H1 (cell line): Measurements from ENCODE around the gene FBXL17. TPM values are rescaled to one million over a fixed set of nuclear protein-coding genes. Genes with fewer than 3 reads are reported as not detected.

Source experiments
- EP300 ChIP-seq, 2 experiments: IDR thresholded peaks; 1 replicate in 1 of 2; 2 replicates in 1 of 2; pipeline ENCODE4 v1.6.1; 2011 to 2012; ENCODE audit warnings: low read depth in 2 of 2, low read length in 2 of 2, mild to moderate bottlenecking in 2 of 2, borderline replicate concordance in 1 of 2, inconsistent platforms in 1 of 2, moderate library complexity in 1 of 2
- GTF2F1 ChIP-seq: IDR thresholded peaks from 2 replicates; pipeline ENCODE4 v1.6.1; 2012; ENCODE audit warnings: low read depth, low read length, improper control_type of control experiment, borderline replicate concordance
- JUND ChIP-seq: IDR thresholded peaks from 2 replicates; pipeline ENCODE4 v1.6.1; 2011; ENCODE audit warnings: mild to moderate bottlenecking, improper control_type of control experiment, low read length
- KDM5A ChIP-seq: fragments of 200-600 bp; IDR thresholded peaks from 2 replicates; pipeline ENCODE4 v1.7.1; 2012; ENCODE audit warnings: mild to moderate bottlenecking, low read length, inconsistent platforms, mixed read lengths
- RFX5 ChIP-seq: IDR thresholded peaks from 2 replicates; pipeline ENCODE4 v1.6.1; 2011; ENCODE audit warnings: low read depth, low read length, improper control_type of control experiment, borderline replicate concordance
- SUZ12 ChIP-seq: fragments of 200-600 bp; sonication (generic); IDR thresholded peaks from 2 replicates; pipeline ENCODE4 v1.6.1; 2012; ENCODE audit warnings: mild to moderate bottlenecking, inconsistent platforms, low read length, moderate library complexity, mixed read lengths
- TAF7 ChIP-seq: optimal IDR thresholded peaks from 2 replicates; pipeline ENCODE3; 2011; ENCODE audit warnings: low read depth, mild to moderate bottlenecking, inconsistent platforms, low read length, moderate library complexity, borderline replicate concordance
- TCF12 ChIP-seq: IDR thresholded peaks from 2 replicates; pipeline ENCODE4 v1.6.1; 2011; ENCODE audit warnings: low read depth, mild to moderate bottlenecking, low read length
- polyA plus RNA-seq, 7 experiments: library from polyadenylated mRNA; depleted of rRNA in 3 of 7; stranded (reverse) in 5 of 7; unstranded in 2 of 7; fragments of >200 nt in 5 of 7; fragments of 200-250 nt in 2 of 7; gene quantifications; 1 replicate in 5 of 7; 2 replicates in 1 of 7; 4 replicates in 1 of 7; pipeline versions ENCODE4 v1.2.1 to v1.2.3, GENCODE V29; 2011 to 2013; ENCODE audit warnings: missing spikeins in 2 of 7, mixed read lengths in 2 of 7
- total RNA-seq: library from RNA; stranded (reverse); fragmentation: NEBNext Ultra II Directional; extraction: Animal tissue kit (Norgen Biotek cat#: 25700); gene quantifications from 2 replicates; pipeline ENCODE4 v1.2.1, GENCODE V29; 2021
- TF ChIP-seq, protein P1 (sequence below): fragments of 300-600 bp; sonication (generic); IDR thresholded peaks from 2 replicates; pipeline ENCODE4 v1.7.1; 2012; ENCODE audit warnings: low read length, moderate library complexity, mild to moderate bottlenecking, inconsistent platforms; ENCODE audit not compliant: insufficient replicate concordance
- TF ChIP-seq, protein P2 (sequence below): IDR thresholded peaks from 2 replicates; pipeline ENCODE4 v1.6.1; 2012; ENCODE audit warnings: low read length, inconsistent platforms

The FBXL17 gene
- total and polyA plus RNA-seq, 2 of the 8 experiments (the other 6 are each of a cell fraction or from before 2014, with no cell fraction given): 0.35 to 4.3 TPM

DNA sequence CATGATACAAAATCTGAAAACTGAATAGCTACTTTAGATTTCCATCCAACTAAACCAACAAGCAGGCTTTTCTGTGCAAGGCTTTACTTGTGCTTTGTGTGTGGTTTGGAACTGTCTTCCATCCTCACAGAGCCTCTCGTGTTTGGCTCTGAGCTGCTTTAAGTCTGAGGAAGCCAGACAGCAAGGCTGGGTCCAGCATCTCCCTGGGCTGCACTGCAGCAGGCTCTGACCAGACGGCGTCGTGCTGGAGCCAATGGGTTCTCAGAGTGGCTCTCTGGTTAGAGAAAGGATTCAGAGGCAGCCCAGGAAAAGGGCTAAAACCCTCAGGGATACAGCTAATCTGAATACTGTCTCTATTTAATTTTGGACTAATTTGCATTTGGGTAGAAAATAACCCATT, 503.2 kb downstream of the FBXL17 start (continued):
- TF ChIP-seq, protein P1, sequence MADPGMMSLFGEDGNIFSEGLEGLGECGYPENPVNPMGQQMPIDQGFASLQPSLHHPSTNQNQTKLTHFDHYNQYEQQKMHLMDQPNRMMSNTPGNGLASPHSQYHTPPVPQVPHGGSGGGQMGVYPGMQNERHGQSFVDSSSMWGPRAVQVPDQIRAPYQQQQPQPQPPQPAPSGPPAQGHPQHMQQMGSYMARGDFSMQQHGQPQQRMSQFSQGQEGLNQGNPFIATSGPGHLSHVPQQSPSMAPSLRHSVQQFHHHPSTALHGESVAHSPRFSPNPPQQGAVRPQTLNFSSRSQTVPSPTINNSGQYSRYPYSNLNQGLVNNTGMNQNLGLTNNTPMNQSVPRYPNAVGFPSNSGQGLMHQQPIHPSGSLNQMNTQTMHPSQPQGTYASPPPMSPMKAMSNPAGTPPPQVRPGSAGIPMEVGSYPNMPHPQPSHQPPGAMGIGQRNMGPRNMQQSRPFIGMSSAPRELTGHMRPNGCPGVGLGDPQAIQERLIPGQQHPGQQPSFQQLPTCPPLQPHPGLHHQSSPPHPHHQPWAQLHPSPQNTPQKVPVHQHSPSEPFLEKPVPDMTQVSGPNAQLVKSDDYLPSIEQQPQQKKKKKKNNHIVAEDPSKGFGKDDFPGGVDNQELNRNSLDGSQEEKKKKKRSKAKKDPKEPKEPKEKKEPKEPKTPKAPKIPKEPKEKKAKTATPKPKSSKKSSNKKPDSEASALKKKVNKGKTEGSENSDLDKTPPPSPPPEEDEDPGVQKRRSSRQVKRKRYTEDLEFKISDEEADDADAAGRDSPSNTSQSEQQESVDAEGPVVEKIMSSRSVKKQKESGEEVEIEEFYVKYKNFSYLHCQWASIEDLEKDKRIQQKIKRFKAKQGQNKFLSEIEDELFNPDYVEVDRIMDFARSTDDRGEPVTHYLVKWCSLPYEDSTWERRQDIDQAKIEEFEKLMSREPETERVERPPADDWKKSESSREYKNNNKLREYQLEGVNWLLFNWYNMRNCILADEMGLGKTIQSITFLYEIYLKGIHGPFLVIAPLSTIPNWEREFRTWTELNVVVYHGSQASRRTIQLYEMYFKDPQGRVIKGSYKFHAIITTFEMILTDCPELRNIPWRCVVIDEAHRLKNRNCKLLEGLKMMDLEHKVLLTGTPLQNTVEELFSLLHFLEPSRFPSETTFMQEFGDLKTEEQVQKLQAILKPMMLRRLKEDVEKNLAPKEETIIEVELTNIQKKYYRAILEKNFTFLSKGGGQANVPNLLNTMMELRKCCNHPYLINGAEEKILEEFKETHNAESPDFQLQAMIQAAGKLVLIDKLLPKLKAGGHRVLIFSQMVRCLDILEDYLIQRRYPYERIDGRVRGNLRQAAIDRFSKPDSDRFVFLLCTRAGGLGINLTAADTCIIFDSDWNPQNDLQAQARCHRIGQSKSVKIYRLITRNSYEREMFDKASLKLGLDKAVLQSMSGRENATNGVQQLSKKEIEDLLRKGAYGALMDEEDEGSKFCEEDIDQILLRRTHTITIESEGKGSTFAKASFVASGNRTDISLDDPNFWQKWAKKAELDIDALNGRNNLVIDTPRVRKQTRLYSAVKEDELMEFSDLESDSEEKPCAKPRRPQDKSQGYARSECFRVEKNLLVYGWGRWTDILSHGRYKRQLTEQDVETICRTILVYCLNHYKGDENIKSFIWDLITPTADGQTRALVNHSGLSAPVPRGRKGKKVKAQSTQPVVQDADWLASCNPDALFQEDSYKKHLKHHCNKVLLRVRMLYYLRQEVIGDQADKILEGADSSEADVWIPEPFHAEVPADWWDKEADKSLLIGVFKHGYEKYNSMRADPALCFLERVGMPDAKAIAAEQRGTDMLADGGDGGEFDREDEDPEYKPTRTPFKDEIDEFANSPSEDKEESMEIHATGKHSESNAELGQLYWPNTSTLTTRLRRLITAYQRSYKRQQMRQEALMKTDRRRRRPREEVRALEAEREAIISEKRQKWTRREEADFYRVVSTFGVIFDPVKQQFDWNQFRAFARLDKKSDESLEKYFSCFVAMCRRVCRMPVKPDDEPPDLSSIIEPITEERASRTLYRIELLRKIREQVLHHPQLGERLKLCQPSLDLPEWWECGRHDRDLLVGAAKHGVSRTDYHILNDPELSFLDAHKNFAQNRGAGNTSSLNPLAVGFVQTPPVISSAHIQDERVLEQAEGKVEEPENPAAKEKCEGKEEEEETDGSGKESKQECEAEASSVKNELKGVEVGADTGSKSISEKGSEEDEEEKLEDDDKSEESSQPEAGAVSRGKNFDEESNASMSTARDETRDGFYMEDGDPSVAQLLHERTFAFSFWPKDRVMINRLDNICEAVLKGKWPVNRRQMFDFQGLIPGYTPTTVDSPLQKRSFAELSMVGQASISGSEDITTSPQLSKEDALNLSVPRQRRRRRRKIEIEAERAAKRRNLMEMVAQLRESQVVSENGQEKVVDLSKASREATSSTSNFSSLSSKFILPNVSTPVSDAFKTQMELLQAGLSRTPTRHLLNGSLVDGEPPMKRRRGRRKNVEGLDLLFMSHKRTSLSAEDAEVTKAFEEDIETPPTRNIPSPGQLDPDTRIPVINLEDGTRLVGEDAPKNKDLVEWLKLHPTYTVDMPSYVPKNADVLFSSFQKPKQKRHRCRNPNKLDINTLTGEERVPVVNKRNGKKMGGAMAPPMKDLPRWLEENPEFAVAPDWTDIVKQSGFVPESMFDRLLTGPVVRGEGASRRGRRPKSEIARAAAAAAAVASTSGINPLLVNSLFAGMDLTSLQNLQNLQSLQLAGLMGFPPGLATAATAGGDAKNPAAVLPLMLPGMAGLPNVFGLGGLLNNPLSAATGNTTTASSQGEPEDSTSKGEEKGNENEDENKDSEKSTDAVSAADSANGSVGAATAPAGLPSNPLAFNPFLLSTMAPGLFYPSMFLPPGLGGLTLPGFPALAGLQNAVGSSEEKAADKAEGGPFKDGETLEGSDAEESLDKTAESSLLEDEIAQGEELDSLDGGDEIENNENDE: no peak
- TF ChIP-seq, protein P2, sequence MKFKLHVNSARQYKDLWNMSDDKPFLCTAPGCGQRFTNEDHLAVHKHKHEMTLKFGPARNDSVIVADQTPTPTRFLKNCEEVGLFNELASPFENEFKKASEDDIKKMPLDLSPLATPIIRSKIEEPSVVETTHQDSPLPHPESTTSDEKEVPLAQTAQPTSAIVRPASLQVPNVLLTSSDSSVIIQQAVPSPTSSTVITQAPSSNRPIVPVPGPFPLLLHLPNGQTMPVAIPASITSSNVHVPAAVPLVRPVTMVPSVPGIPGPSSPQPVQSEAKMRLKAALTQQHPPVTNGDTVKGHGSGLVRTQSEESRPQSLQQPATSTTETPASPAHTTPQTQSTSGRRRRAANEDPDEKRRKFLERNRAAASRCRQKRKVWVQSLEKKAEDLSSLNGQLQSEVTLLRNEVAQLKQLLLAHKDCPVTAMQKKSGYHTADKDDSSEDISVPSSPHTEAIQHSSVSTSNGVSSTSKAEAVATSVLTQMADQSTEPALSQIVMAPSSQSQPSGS: no peak
- no peak for TF ChIP-seq RFX5
- no peak for TF ChIP-seq TAF7
- TF ChIP-seq EP300 (IDR thresholded peaks at IDR 0.05; ENCODE audit: borderline replicate concordance in 1 of 2, low read depth in 2 of 2, low read length in 2 of 2): no peak
- no peak for TF ChIP-seq GTF2F1
- no peak for TF ChIP-seq JUND
- no peak for TF ChIP-seq SUZ12
- TF ChIP-seq TCF12: no peak
- TF ChIP-seq KDM5A: no peak
